K562 (cell line): ENCODE data around the gene ATP2B1. TPM values are rescaled to one million over a fixed set of nuclear protein-coding genes. Genes with fewer than 3 reads are reported as not detected.

Experiments used
- CBFA2T2 ChIP-seq: fragments of 450-650 bp; conservative IDR thresholded peaks from 2 replicates; pipeline ENCODE4 v1.6.1; 2017; ENCODE audit warnings: mild to moderate bottlenecking
- CREM ChIP-seq: IDR thresholded peaks from 2 replicates; pipeline ENCODE4 v1.6.1; 2014; ENCODE audit warnings: antibody characterized with exemption, low read depth
- CXXC5 ChIP-seq: fragments of 250-450 bp; sonication (Bioruptor Pico); IDR thresholded peaks from 2 replicates; pipeline ENCODE4 v1.8.0; 2022; ENCODE audit warnings: inconsistent platforms, mild to moderate bottlenecking, moderate library complexity
- DMBX1 ChIP-seq: fragments of 250-450 bp; sonication (Bioruptor Pico); IDR thresholded peaks from 2 replicates; pipeline ENCODE4 v1.8.0; 2022; ENCODE audit warnings: inconsistent platforms, mild to moderate bottlenecking, moderate library complexity, borderline replicate concordance
- ETV1 ChIP-seq: fragments of 450-650 bp; conservative IDR thresholded peaks from 2 replicates; pipeline ENCODE4 v1.6.1; 2016; ENCODE audit warnings: missing genetic modification characterization, control low read depth, low read depth, missing compliant biosample characterization
- FOSL1 ChIP-seq: fragments of 200-800 bp; sonication (Bioruptor generic); conservative IDR thresholded peaks from 2 replicates; pipeline ENCODE4 v1.6.1; 2016; ENCODE audit warnings: missing genetic modification characterization, missing compliant biosample characterization
- FOXM1 ChIP-seq, 2 experiments: fragments of 450-650 bp in 1 of 2; sonication (generic) in 1 of 2; formaldehyde crosslinking in 1 of 2; IDR thresholded peaks; 2 replicates each; pipeline versions ENCODE4 v1.6.1 to v1.9.0; 2017 to 2022; ENCODE audit warnings: low read depth in 2 of 2, mild to moderate bottlenecking in 2 of 2, missing genetic modification reagents in 1 of 2, moderate library complexity in 1 of 2
- ID3 ChIP-seq, 2 experiments: fragments of 250-450 bp in 1 of 2; fragments of 450-650 bp in 1 of 2; sonication (Bioruptor Pico) in 1 of 2; IDR thresholded peaks; 2 replicates each; pipeline versions ENCODE4 v1.6.1 to v1.8.0; 2016 to 2021; ENCODE audit warnings: mild to moderate bottlenecking in 2 of 2, moderate library complexity in 2 of 2, missing compliant biosample characterization in 1 of 2, missing genetic modification characterization in 1 of 2
- MGA ChIP-seq: fragments of 450-650 bp; IDR thresholded peaks from 2 replicates; pipeline ENCODE4 v1.6.1; 2016; ENCODE audit warnings: mild to moderate bottlenecking, moderate library complexity
- NRF1 ChIP-seq, 2 experiments: fragments of 450-650 bp; IDR thresholded peaks in 1 of 2; conservative IDR thresholded peaks in 1 of 2; 2 replicates each; pipeline ENCODE4 v1.6.1; 2014; ENCODE audit warnings: mild to moderate bottlenecking in 2 of 2
- RCOR1 ChIP-seq, 2 experiments: IDR thresholded peaks; 2 replicates each; pipeline ENCODE4 v1.6.1; 2012; ENCODE audit warnings: low read depth in 2 of 2, low read length in 2 of 2, borderline replicate concordance in 1 of 2, improper control_type of control experiment in 1 of 2
- SIRT6 ChIP-seq: IDR thresholded peaks from one replicate; pipeline ENCODE4 v1.6.1; 2012; ENCODE audit warnings: low read depth, mild to moderate bottlenecking, control low read depth, inconsistent platforms, low read length, moderate library complexity
- SMAD4 ChIP-seq: fragments of 250-450 bp; sonication (Bioruptor Pico); conservative IDR thresholded peaks from 2 replicates; pipeline ENCODE4 v1.8.0; 2021; ENCODE audit warnings: inconsistent platforms, mild to moderate bottlenecking, moderate library complexity
- SMARCA4 ChIP-seq: fragments of 450-650 bp; IDR thresholded peaks from 2 replicates; pipeline ENCODE4 v1.6.1; 2016
- STAT5A ChIP-seq: IDR thresholded peaks from 2 replicates; pipeline ENCODE4 v1.6.1; 2012; ENCODE audit warnings: low read length, inconsistent platforms, borderline replicate concordance
- ZFX ChIP-seq: sonication (generic); formaldehyde crosslinking; IDR thresholded peaks from 2 replicates; pipeline ENCODE4 v1.8.0; 2022; ENCODE audit warnings: mild to moderate bottlenecking, missing genetic modification reagents, moderate library complexity
- ZNF717 ChIP-seq: fragments of 250-450 bp; sonication (Bioruptor Pico); IDR thresholded peaks from 2 replicates; pipeline ENCODE4 v1.5.0; 2021
- polyA plus RNA-seq, 8 experiments: library from polyadenylated mRNA; depleted of rRNA in 4 of 8; stranded (reverse) in 5 of 8; unstranded in 3 of 8; fragments of >200 nt; fragmentation: Nextera tagmentation in 2 of 8; fragmentation: Illumina TruSeq in 1 of 8; extraction: Ambion mirVana in 2 of 8; extraction: Trizol in 1 of 8; gene quantifications; 2 replicates each; pipeline versions ENCODE4 v1.2.1 to v1.2.3, GENCODE V29; 2011 to 2014; ENCODE audit warnings: inconsistent platforms in 1 of 8, missing spikeins in 1 of 8
- total RNA-seq, 7 experiments: library from RNA; depleted of rRNA in 6 of 7; stranded (reverse); fragments of >200 nt in 6 of 7; fragmentation: Illumina TruSeq in 2 of 7; extraction: Trizol in 2 of 7; gene quantifications; 2 replicates each; pipeline versions ENCODE4 v1.2.1 to v1.2.3, GENCODE V29; 2011 to 2021; ENCODE audit warnings: low replicate concordance in 1 of 7

Gene ATP2B1
- total and polyA plus RNA-seq, 9 of the 15 experiments (the other 6 are each of a cell fraction or from before 2014, with no cell fraction given): 8.6 to 39.0 (median 27.8) TPM

GRCh38 chr12:89540586-89540985 is 168.1 kb downstream of the ATP2B1 start (continued):
- peak; percentile 69 for TF ChIP-seq CREM
- TF ChIP-seq MGA: peak; percentile 25; the same call in 1 of the 2 replicates
- 0 out of 2 replicates have a peak, but pooled peaks have one; percentile 33 for TF ChIP-seq ETV1 (tag)
- no peak for TF ChIP-seq SIRT6
- TF ChIP-seq ID3 (CRISPR knock-in tag; IDR thresholded peaks at IDR 0.05): no peak
- TF ChIP-seq ID3 (tag; IDR thresholded peaks at IDR 0.05): peak; percentile 34; the same call in 1 of the 2 replicates
- TF ChIP-seq CXXC5 (CRISPR knock-in tag): peak; percentile 75
- peak; percentile 94 for TF ChIP-seq SMARCA4
- 0 out of 4 replicates have a peak, but pooled peaks of 1 of the 2 experiments have one; percentile 9 for TF ChIP-seq NRF1 (conservative IDR thresholded peaks at IDR 0.05 in 1 of 2, IDR thresholded peaks at IDR 0.05 in 1 of 2)
- TF ChIP-seq CBFA2T2: peak; percentile 91
- peak; percentile 65 for TF ChIP-seq FOSL1
- peak; percentile 86 for TF ChIP-seq FOXM1 (IDR thresholded peaks at IDR 0.05; ENCODE audit: low read depth)
- no peak for TF ChIP-seq FOXM1 (CRISPR knock-in tag; IDR thresholded peaks at IDR 0.05; ENCODE audit: low read depth)
- TF ChIP-seq ZNF717 (CRISPR knock-in tag): no peak
- 0 out of 2 replicates have a peak, but pooled peaks have one; percentile 15 for TF ChIP-seq DMBX1 (CRISPR knock-in tag)
- TF ChIP-seq ZFX: peak; percentile 57
- peak; percentile 86 to 95; a peak in 3 of 4 replicates for TF ChIP-seq RCOR1 (IDR thresholded peaks at IDR 0.05; ENCODE audit: borderline replicate concordance in 1 of 2, low read depth in 2 of 2, low read length in 2 of 2)
- TF ChIP-seq SMAD4 (CRISPR knock-in tag): peak; percentile 90
- peak; percentile 81; the same call in 1 of the 2 replicates for TF ChIP-seq STAT5A
